Right lobe of liver (tissue), 6 donors: Measurements from ENCODE around the gene HECTD3. TPM values are rescaled to one million over a fixed set of nuclear protein-coding genes. Genes with fewer than 3 reads are reported as not detected.

Experiments used
- ATAC-seq, 4 donors: fragments of 200-7000 bp; cut with Tn5 transposase; one replicate each; pipeline ENCODE4 v1.9.1; 2020; ENCODE audit warnings: mild to moderate bottlenecking in 4 of 4, moderate library complexity in 4 of 4
- DNase-seq, 3 donors: peaks; one replicate each; pipeline ENCODE4 v3.0.0-alpha.2; 2020
- H3K27ac ChIP-seq, 3 donors: fragments of 200-600 bp; one replicate each; pipeline ENCODE4 v1.8.0; 2022
- H3K27me3 ChIP-seq, 2 donors: fragments of 200-600 bp; one replicate each; pipeline ENCODE4 v1.8.0; 2022
- H3K36me3 ChIP-seq, 4 donors: fragments of 200-600 bp; sonication (generic) in 1 of 4; one replicate each; pipeline versions ENCODE4 v1.5.1 to v1.8.0; 2017 to 2022; ENCODE audit warnings: control low read depth in 1 of 4
- H3K4me1 ChIP-seq, 4 donors: fragments of 200-600 bp; sonication (generic) in 1 of 4; one replicate each; pipeline versions ENCODE4 v1.5.1 to v1.8.0; 2017 to 2022; ENCODE audit warnings: control low read depth in 1 of 4
- H3K4me3 ChIP-seq, 3 donors: fragments of 200-600 bp; one replicate each; pipeline ENCODE4 v1.8.0; 2022
- H3K9me3 ChIP-seq, 4 donors: fragments of 200-600 bp; sonication (generic) in 1 of 4; one replicate each; pipeline versions ENCODE4 v1.5.1 to v1.8.0; 2017 to 2022; ENCODE audit warnings: control low read depth in 1 of 4
- POLR2A ChIP-seq: fragments of 450-650 bp; IDR thresholded peaks from one replicate; pipeline ENCODE4 v1.6.1; 2017; ENCODE audit warnings: antibody characterized with exemption, mild to moderate bottlenecking
- WGBS: methylation state at CpG from one replicate; pipeline ENCODE4 v1.1.6; 2018; ENCODE audit warnings: low coverage, low lambda C conversion rate; ENCODE audit not compliant: insufficient coverage; ENCODE audit errors: missing lambda C conversion rate; 5-methylcytosine and 5-hydroxymethylcytosine counted together
- intact Hi-C, 2 donors: fragments of 100-400 bp; cut with DNase I; formaldehyde crosslinking; loops; one replicate each; pipeline versions ENCODE4 v1.11.2 to v1.14.1; 2022
- total RNA-seq, 6 experiments: library from RNA; depleted of rRNA in 2 of 6; stranded (reverse); fragments of >200 nt in 2 of 6; fragmentation: NEBNext Ultra II Directional in 3 of 6; extraction: Animal tissue kit (Norgen Biotek cat#: 25700) in 3 of 6; gene quantifications; one replicate each; pipeline versions ENCODE4 v1.1.0 to v1.2.4, GENCODE V29; 2016 to 2023
- TF ChIP-seq, protein P1 (sequence below), 4 donors: fragments of 200-600 bp in 3 of 4; fragments of 450-650 bp in 1 of 4; IDR thresholded peaks; one replicate each; pipeline versions ENCODE4 v1.5.1 to v1.8.0; 2016 to 2022; ENCODE audit warnings: antibody characterized with exemption in 4 of 4, mild to moderate bottlenecking in 2 of 4
- donor health status: DM: no; HTN: yes; CAD: no.
- donor health status: DM: no; HTN: no; CAD: no.
- donor health status: DM: no; HTN: no; CAD: no.
- donor health status: DM: no; HTN: yes; CAD: no.
- donor health status: DM: no; HTN: yes; CAD: no.

The HECTD3 gene
- total RNA-seq, 6 experiments from 2014 or later = 26.8 to 38.2 (median 29.1) TPM

DNA sequence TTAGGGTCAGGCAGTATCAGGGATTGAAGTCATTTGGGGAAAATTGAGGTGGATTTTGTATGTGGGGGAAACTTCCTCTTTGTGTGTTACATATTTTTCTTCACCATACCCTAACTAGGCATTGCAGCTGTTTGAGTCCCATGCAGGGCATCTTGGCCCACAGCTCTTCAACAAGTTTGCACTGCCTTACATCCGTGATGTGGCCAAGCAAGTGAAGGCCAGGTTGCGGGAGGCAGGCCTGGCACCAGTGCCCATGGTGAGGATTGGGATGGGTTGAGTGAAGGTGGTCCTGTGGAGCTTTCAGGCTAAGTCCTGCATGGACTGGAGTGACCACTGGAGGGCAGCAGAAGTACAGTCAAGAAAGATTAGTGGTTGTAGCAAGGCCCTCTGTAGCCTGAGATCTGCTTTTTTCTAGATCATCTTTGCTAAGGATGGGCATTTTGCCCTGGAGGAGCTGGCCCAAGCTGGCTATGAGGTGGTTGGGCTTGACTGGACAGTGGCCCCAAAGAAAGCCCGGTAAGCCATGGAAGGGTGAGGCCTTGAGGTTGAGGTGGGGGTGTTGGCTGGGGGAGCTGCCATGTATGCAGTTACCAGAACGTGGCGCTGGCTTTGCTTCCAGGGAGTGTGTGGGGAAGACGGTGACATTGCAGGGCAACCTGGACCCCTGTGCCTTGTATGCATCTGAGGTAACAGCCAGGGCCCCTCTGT lies 3.4 kb upstream of the HECTD3 start:
- no peak overlapping the region for H3K27ac ChIP-seq

DNA sequence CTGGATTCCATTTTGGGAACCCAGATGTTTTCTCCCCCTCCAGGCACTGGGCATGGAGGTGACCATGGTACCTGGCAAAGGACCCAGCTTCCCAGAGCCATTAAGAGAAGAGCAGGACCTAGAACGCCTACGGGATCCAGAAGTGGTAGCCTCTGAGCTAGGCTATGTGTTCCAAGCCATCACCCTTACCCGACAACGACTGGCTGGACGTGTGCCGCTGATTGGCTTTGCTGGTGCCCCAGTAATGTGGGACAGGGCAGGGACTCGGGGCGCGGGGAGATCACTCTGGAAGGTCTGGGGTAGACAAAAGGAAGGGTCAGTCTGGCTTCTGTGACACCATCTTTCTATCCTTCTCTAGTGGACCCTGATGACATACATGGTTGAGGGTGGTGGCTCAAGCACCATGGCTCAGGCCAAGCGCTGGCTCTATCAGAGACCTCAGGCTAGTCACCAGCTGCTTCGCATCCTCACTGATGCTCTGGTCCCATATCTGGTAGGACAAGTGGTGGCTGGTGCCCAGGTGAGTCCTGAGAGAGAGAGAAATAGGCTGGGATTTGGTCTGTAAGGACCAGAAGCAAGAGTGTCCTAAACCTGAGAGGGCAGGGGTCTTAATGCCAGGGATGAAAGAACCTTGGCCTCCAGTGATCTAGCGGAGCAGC lies 2.6 kb upstream of the HECTD3 start:
- H3K4me1 ChIP-seq = peaks cover 1 to 29% (median 14%) of the 10 kb centered on the region in 4 donors
- peak overlapping the region in 2 of 3 donors; percentile 65 to 72 for H3K27ac ChIP-seq
- no peak for DNase-seq

More for the DNA sequence above, 3.4 kb upstream of the HECTD3 start:
- WGBS = 20% methylated on average over 3 of the region's 6 CpGs
- intact Hi-C loops = loop anchor here (5.0 to 10.0 kb wide), 2 partner anchors 283 to 480 kb away; partner anchors contain the start of gene TESK2 (in 1 of the 2)
- Histone ChIP-seq H3K27me3 (no peaks in the 10 kb centered on the region), H3K4me1 (peaks cover 2 to 27% (median 13%) of the 10 kb centered on the region in 4 donors), H3K9me3 (no peaks in the 10 kb centered on the region), H3K4me3 (no peak overlapping the region), H3K36me3 (peaks cover 0 to 16% (median 3%) of the 10 kb centered on the region in 4 donors)
- TF ChIP-seq, protein P1, sequence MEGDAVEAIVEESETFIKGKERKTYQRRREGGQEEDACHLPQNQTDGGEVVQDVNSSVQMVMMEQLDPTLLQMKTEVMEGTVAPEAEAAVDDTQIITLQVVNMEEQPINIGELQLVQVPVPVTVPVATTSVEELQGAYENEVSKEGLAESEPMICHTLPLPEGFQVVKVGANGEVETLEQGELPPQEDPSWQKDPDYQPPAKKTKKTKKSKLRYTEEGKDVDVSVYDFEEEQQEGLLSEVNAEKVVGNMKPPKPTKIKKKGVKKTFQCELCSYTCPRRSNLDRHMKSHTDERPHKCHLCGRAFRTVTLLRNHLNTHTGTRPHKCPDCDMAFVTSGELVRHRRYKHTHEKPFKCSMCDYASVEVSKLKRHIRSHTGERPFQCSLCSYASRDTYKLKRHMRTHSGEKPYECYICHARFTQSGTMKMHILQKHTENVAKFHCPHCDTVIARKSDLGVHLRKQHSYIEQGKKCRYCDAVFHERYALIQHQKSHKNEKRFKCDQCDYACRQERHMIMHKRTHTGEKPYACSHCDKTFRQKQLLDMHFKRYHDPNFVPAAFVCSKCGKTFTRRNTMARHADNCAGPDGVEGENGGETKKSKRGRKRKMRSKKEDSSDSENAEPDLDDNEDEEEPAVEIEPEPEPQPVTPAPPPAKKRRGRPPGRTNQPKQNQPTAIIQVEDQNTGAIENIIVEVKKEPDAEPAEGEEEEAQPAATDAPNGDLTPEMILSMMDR (IDR thresholded peaks at IDR 0.05) = peak; percentile 79 to 90 (median 84)
- TF ChIP-seq POLR2A = no peak
- peak in 2 of 4 donors; percentile 10 to 21 for ATAC-seq
- DNase-seq = peak; percentile 66 to 72 (median 72)

DNA sequence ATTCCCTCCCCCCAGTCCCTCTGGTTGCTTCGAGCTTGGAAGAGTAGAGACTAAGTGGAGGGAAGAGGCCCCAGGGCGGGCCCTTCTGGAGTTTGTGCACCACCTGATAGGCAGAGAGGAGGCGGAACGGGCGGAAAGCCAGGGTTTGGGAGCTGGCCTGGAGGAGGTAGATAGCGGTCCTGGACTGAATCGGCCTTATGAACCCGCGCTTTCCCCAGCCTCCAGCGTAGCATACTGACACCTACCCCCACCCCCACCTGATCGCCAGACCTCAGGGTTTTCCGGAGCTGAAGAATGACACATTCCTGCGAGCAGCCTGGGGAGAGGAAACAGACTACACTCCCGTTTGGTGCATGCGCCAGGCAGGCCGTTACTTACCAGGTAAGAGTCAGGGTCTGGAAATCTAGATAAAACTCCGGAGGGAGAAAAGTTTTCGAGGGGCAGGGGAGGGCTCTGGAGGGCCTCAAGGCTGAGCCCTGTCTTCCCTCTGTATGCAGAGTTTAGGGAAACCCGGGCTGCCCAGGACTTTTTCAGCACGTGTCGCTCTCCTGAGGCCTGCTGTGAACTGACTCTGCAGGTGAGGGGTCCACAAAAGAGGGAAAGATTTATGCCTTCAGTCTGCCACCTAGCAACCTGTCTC lies 1.6 kb upstream of the HECTD3 start:
- Histone ChIP-seq H3K4me3 (peak overlapping the region; percentile 87 to 100 (median 92)), H3K27ac (peak overlapping the region; percentile 36 to 72 (median 65)), H3K27me3 (no peaks in the 10 kb centered on the region), H3K36me3 (peaks cover 0 to 34% (median 18%) of the 10 kb centered on the region in 4 donors), H3K9me3 (no peaks in the 10 kb centered on the region), H3K4me1 (peaks cover 0 to 29% (median 14%) of the 10 kb centered on the region in 4 donors)
- intact Hi-C loops = loop anchor here in 1 of 2 donors (10.0 kb wide), 1 partner anchor 482 kb away; the partner anchor contains the start of gene TESK2
- DNase-seq (peak; percentile 95 to 97 (median 96)), ATAC-seq (peak; percentile 72 to 75 (median 74))
- WGBS = 5% methylated on average over 20 of the region's 21 CpGs
- peak; percentile 21 for TF ChIP-seq POLR2A
- TF ChIP-seq, protein P1 (IDR thresholded peaks at IDR 0.05) = no peak

More for the DNA sequence above, 2.6 kb upstream of the HECTD3 start:
- 69% methylated on average over 5 of the region's 12 CpGs for WGBS
- intact Hi-C loops = loop anchor here in 1 of 2 donors (10.0 kb wide), 1 partner anchor 481 kb away; the partner anchor contains the start of gene TESK2
- Histone ChIP-seq H3K4me3 (no peak overlapping the region), H3K36me3 (peaks cover 0 to 24% (median 8%) of the 10 kb centered on the region in 4 donors), H3K27me3 (no peaks in the 10 kb centered on the region), H3K9me3 (no peaks in the 10 kb centered on the region)
- no peak for ATAC-seq
- TF ChIP-seq, protein P1 (IDR thresholded peaks at IDR 0.05) = no peak
- no peak for TF ChIP-seq POLR2A
